Ramos (cell line): Measurements from ENCODE around the gene CACNG1.

Source experiments
- in situ Hi-C: fragments of 300-500 bp; cut with MboI; formaldehyde crosslinking; loops from one replicate; pipeline ENCODE4 v1.14.3; 2022; ENCODE audit warnings: low sequenced_read_pairs; ENCODE audit not compliant: unreplicated experiment

Gene CACNG1

DNA sequence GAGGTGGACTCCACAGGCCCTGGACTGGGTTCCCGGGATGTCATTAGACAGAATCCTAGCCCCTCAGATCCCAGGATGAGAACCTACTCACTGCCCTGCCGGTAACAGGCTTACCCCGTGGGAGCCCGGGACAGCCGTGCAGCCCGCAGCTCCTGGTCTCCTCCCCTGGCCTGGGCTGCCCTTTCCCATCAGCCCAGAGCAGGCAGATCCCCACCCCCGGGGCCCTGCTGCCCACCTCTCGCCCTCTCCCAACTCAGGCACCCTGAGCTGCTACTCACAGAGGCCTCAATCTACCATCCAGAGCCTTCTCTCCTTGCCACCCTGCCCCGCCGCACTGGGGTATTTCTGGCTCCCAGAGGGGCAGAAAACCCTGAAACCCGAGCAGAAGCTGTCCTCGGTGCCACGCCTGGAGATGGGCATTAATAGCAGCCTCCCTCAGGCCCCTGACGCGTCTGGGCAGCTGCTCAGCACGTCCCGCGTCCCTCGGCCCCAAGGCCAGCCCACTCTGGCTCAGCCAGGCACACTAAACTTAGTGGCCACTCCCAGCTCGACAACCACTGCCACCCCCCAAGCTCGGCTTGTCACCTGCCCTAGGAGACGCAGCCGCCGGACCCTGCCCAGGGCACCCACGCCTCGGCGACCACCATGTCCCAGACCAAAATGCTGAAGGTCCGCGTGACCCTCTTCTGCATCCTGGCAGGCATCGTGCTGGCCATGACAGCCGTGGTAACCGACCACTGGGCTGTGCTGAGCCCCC, at the start of gene CACNG1:
CACNG1 (plus strand) TSS at position 539 of the 757 bp plus-strand sequence; CDS start at position 646, 107 bp downstream.
- in situ Hi-C loops: no loop called here

DNA sequence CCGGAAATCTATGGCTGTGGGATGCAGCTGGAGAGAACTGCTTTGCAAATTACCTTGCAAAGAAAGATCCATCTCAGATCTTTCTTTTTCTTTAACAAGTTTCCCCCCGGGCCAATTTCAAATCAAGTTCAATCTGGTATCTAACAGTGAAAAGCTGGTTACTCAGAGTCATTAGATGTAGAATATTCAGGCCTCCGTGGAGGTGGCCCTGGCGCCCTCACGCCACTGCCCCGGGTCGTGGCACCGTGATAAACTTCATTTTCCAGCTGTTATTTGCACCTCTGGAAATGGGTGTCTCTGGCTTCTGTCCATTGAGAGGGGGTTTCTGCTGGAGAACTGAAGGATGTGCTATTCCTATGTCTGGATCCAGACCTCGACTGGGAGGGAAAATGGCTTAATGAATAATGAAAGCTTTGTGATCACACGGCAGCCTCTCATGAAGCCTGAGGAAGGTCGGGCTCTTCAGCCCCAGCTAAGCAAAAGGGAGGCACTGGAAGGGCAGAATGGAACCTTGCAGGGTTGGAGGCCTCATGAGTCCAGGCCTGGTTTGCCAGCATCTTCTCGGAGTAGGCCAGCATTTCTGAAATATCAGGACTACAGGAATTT, 49.3 kb upstream of the CACNG1 start:
- in situ Hi-C loops: no loop called here

GRCh38 chr17:66995944-66996343, 48.4 kb upstream of the CACNG1 start:
- in situ Hi-C loops: no loop called here

- in situ Hi-C loops: no loop called here
These were observed 47.4 kb upstream of the CACNG1 start for GRCh38 chr17:66996926-66997325.

DNA sequence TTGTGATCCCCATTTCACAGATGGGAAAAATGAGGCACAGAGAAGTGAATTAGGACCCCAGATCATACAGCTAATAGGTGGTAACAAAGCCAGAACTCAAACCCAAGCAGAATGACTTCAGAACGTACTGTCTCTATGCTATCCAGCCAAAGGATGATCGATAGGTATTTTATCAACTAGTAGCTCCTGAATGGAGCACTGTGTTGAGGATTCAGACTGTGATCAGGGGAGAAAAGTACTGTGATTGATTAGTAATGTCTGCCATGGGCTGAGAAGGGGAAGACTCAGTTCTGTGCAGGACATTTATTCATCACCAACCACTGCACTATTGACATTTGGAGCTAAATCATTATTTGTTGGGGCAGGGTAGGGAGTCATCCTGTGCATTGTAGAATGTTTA, 41.1 kb upstream of the CACNG1 start:
- in situ Hi-C loops: no loop called here

- in situ Hi-C loops: no loop called here
These were observed 40.2 kb upstream of the CACNG1 start for GRCh38 chr17:67004181-67004580.

DNA sequence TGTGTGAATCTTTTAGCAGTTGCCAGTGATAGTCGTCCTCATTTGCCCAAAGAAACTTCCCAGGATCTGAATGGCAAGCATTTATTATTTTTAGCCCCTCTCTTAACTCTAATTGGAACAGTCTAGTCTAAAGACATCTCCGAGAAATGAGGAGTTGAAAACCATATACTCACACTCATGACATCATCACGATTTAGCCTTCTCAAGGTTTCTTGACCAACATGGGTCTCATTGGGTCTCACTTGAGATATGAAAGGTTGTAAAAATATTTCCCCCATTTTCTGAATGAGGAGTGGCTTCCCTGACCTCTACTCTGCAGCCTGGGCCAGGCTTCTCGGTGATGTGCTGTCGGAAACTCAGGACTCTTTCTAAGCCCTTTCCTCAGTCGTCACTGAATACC, 37.1 kb upstream of the CACNG1 start:
- in situ Hi-C loops: no loop called here

DNA sequence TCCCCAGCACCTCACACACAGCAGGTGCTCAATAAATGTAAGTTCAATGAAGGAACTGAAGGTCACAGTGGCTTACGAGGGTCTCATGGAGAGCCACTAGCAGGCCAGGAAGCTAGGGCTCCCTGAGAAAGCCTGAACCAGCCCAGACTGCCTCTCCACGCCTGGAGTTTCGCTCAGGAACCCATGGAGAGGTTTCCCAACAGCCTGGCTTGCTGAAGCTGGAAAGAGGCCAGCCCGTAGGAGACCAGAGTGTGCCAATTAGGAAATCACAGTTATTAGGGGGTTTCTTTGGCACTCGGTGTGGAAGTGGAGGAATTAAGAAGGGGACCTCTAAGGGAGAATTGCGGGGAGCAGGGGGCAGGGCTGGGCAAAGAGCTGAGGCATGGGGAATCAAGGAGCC, 36.3 kb upstream of the CACNG1 start:
- in situ Hi-C loops: no loop called here

GRCh38 chr17:67011527-67012175, 32.7 kb upstream of the CACNG1 start:
- in situ Hi-C loops: no loop called here

DNA sequence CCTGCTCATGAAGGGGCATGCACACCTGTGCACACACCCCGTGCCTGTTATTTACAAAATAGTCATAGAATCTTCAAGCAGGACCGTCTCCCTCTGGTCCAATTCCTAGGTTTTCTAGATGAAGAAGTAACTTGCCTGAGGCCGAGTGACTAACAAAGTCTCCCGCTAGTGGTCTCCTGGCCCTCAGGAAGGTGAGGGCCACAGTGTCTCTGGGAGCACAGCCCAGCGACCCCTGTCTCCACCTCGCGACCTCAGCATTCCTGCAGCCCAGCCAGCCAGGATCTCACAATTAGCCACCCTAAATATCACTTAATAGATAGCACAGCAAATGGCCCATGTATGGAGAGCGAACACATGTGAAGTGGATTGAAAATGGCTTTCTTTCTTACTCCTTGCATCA, 30.5 kb upstream of the CACNG1 start:
- in situ Hi-C loops: no loop called here

- in situ Hi-C loops: no loop called here
These were observed 29.4 kb upstream of the CACNG1 start for GRCh38 chr17:67015001-67015400.

GRCh38 chr17:67016039-67016762, 28.2 kb upstream of the CACNG1 start:
- in situ Hi-C loops: no loop called here

DNA sequence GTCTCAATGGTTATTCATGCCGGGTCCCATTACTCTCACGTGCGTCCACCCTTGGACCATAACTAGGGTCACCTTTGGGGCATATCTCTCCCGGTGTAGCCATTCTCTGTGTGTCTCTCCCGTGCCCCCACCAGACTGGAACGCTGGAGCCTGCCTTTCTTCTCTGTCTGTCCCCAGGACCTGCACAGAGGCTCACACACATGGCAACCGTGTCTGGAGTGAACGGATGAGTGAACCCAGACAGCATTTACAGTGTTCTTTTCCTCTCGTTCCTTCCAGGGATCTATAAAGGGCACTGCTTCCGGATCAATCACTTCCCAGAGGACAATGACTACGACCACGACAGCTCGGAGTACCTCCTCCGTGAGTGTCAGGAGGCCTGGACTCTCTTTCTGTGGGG, 26.4 kb upstream of the CACNG1 start:
- in situ Hi-C loops: no loop called here

GRCh38 chr17:67018471-67019434, 25.6 kb upstream of the CACNG1 start:
- in situ Hi-C loops: no loop called here

GRCh38 chr17:67019809-67020208, 24.5 kb upstream of the CACNG1 start:
- in situ Hi-C loops: no loop called here

DNA sequence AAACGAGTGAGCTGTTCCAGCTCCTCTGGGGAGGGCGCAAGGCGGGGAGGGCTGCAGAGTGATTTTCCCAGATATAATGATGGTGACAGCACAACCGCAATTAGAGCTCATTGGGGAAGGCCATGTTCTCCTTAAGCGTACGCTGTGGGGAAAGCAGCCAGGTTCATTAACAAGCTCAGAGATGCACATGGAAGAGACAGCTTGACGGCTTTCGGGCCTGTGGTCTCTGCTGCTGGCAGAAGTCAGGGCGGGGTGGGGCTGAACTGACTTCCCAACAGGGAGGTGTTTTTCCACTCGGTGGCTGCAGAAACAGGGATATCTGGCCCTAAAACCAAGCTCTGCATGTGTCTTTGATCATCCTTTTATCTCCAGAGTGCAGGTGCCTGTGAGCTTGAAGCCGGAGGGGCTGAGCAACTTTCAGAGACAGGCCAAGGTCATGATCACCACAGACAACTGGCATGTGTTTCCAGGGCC, 24.0 kb upstream of the CACNG1 start:
- in situ Hi-C loops: no loop called here

- in situ Hi-C loops: no loop called here
These were observed 23.2 kb upstream of the CACNG1 start for GRCh38 chr17:67021196-67021595.

- in situ Hi-C loops: no loop called here
These were observed 22.5 kb upstream of the CACNG1 start for GRCh38 chr17:67021743-67022450.

DNA sequence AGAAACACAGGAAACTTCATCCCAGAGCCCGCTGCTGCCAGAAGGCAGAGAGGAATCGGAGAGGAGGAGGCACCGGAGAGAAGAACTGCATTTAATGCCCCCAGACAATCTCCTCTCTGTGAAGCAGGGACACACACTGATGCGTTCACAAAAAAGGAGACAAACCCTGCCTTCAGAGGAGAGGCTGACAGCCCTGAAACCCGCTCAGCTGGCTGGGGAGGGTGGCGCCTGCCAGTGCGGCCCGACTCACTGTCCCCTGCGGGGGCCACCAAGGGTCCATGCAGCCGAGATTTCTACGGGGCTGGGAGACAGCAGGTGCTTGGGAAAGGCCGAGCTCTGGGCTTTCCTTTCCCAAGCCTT, 21.9 kb upstream of the CACNG1 start:
- in situ Hi-C loops: no loop called here
